Breast epithelium (tissue), 4 donors: ENCODE measurements around the gene SMARCAL1. TPM values are rescaled to one million over a fixed set of nuclear protein-coding genes. Genes with fewer than 3 reads are reported as not detected.

ENCODE experiments used
- DNase-seq, 2 donors: peaks; one replicate each; pipeline ENCODE4 v3.0.0-alpha.2; 2019; ENCODE audit warnings: low spot score in 2 of 2
- H3K27ac ChIP-seq, 2 donors: fragments of 200-600 bp; sonication (generic) in 1 of 2; one replicate each; pipeline ENCODE4 v1.5.1; 2016 to 2019; ENCODE audit warnings: mild to moderate bottlenecking in 1 of 2
- H3K27me3 ChIP-seq, 2 donors: fragments of 200-600 bp; sonication (generic) in 1 of 2; one replicate each; pipeline versions ENCODE4 v1.5.1 to v1.6.0; 2017 to 2019; ENCODE audit warnings: control low read depth in 1 of 2, mild to moderate bottlenecking in 1 of 2
- H3K36me3 ChIP-seq: fragments of 200-600 bp; one replicate; pipeline ENCODE4 v1.5.1; 2019
- H3K4me1 ChIP-seq, 2 donors: fragments of 200-600 bp; sonication (generic); one replicate each; pipeline ENCODE4 v1.5.1; 2016 to 2019; ENCODE audit warnings: control low read depth in 1 of 2
- H3K4me3 ChIP-seq, 3 donors: fragments of 200-600 bp; sonication (generic); 1 replicate in 2 of 3; 2 replicates in 1 of 3; pipeline ENCODE4 v1.5.1; 2016 to 2019; ENCODE audit warnings: mild to moderate bottlenecking in 3 of 3, moderate library complexity in 2 of 3
- H3K9me3 ChIP-seq, 2 donors: fragments of 200-600 bp; sonication (generic) in 1 of 2; one replicate each; pipeline ENCODE4 v1.5.1; 2016 to 2019; ENCODE audit warnings: control low read depth in 1 of 2
- CTCF ChIP-seq, 3 donors: fragments of 450-650 bp; IDR thresholded peaks; one replicate each; pipeline ENCODE4 v1.5.1; 2016 to 2017; ENCODE audit warnings: antibody characterized with exemption in 3 of 3, mild to moderate bottlenecking in 3 of 3, moderate library complexity in 3 of 3
- POLR2A ChIP-seq: fragments of 450-650 bp; IDR thresholded peaks from one replicate; pipeline ENCODE4 v1.6.1; 2016; ENCODE audit warnings: antibody characterized with exemption, mild to moderate bottlenecking, moderate library complexity
- POLR2AphosphoS5 ChIP-seq, 3 donors: sonication (generic); formaldehyde crosslinking; IDR thresholded peaks; one replicate each; pipeline ENCODE4 v1.6.1; 2017; ENCODE audit warnings: antibody characterized with exemption in 3 of 3
- intact Hi-C: fragments of 100-400 bp; cut with DNase I; formaldehyde crosslinking; loops from one replicate; pipeline ENCODE4 v1.15.1; 2023; ENCODE audit warnings: low total_unique reads
- total RNA-seq, 3 donors: library from RNA; depleted of rRNA; stranded (reverse); fragments of >200 nt; gene quantifications; one replicate each; pipeline ENCODE4 v1.1.0, GENCODE V29; 2016

Gene SMARCAL1
- total RNA-seq, 3 donors from 2014 or later = 12.0 to 28.1 (median 20.6) TPM

DNA sequence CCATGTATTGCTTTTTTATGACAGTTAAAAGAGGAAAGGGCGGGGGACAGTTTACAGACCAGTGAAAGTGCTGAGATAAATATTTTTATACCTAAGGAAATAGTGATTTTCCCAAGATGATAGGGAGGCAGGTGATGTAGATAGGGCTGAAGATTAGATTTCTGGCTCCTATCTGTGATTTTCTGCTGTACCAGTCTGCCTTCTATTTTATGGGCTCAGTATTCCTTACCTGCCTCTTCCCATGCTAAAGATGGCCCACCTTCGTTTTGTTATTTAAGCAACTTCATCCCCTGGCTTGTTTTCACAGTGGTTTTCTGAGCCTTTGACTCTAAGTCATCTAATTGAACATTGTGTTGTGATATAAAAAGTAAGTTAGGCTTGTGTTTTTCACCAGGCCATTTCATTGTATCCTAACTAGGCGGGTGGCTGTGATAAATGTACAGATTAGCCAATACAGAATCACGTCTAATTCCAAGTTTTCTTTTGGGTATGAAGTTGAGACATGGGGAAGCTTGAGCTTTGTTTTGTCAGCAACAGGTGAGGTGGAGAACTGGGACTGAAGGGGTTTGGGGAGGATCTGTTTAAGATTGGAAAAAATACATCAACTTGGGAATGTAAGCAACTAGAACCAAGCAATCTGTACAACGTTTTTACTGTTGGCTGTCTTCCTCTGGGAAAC is 91.6 kb downstream of the SMARCAL1 start:
- intact Hi-C loops = no loop called here

DNA sequence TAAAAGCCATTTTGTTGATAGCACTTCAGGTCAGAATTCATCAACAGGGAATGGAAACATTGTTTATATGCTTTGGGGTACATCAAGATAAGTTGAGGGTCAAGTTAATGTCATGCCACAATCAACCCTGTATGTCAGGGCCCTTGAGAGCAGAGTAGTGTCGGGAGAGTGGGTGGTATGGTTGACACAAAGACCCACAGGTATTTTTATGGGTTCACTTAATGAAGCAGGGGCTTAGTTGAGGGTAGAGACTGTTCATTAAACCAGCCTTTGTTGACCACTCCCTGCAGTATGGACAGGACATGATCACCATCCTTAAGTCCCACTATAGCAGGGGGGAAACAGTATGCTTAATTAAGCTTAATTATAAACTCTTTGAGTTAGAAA is 92.1 kb downstream of the SMARCAL1 start:
- H3K9me3 ChIP-seq = no peaks in the 10 kb centered on the region
- DNase-seq = no peak
- no peak overlapping the region for H3K4me3 ChIP-seq
- H3K27ac ChIP-seq = no peak overlapping the region
- intact Hi-C loops = no loop called here
- no peaks in the 10 kb centered on the region for H3K27me3 ChIP-seq
- no peaks in the 10 kb centered on the region for H3K36me3 ChIP-seq
- TF ChIP-seq POLR2A = no peak
- no peak for TF ChIP-seq POLR2AphosphoS5 (IDR thresholded peaks at IDR 0.05)
- TF ChIP-seq CTCF (IDR thresholded peaks at IDR 0.05) = no peak
- H3K4me1 ChIP-seq = peaks cover 0 to 8% of the 10 kb centered on the region in 2 donors

More for the DNA sequence above, 91.6 kb downstream of the SMARCAL1 start:
- Histone ChIP-seq H3K36me3 (no peaks in the 10 kb centered on the region), H3K27me3 (no peaks in the 10 kb centered on the region), H3K4me1 (peaks cover 0 to 8% of the 10 kb centered on the region in 2 donors), H3K27ac (no peak overlapping the region), H3K9me3 (no peaks in the 10 kb centered on the region), H3K4me3 (no peak overlapping the region)
- TF ChIP-seq POLR2A = no peak
- TF ChIP-seq POLR2AphosphoS5 (IDR thresholded peaks at IDR 0.05) = no peak
- no peak for TF ChIP-seq CTCF (IDR thresholded peaks at IDR 0.05)
- DNase-seq = no peak

DNA sequence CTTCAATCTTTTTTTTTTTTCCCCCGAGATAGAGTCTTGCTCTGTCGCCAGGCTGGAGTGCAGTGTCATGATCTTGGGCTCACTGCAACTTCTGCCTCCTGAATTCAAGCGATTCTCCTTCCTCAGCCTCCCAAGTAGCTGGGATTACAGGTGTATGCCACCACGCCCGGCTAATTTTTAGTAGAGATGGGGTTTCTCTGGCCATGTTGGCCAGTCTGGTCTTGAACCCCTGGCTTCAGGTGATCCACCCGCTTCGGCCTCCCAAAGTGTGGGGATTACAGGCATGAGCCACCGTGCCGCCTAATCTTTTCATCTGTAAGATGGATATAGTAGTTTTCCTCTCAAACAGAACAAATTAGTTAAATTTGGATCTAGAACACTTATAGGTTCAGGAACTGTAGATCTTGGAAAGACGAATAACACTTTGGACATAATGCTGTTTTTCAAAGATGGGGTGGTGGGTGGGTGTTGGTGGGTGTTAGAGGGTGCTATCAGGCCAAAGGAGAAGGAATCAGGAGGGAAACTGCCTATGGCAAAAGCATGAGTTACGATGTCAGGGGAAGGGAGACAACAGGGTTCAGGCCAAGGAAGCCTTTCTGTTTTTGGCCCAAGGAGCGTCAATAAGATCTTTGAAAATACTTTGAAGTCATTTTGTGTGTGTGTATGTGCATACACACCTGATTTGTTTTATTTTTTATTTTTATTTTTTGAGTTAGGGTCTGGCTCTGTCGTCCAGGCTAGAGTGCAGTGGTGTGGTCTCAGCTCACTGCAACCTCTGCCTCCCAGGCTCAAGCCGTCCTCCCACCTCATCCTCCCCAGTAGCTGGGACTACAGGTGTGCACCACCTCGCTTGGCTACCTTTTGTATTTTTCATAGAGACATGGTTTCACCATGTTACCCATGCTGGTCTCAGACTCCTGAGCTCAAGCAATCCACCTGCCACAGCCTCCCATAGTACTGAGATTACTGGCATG is 93.1 kb downstream of the SMARCAL1 start:
- DNase-seq = no peak
- no peak overlapping the region for H3K27ac ChIP-seq
- intact Hi-C loops = no loop called here
- H3K4me3 ChIP-seq = no peak overlapping the region
- peaks cover 0 to 3% of the 10 kb centered on the region in 2 donors for H3K4me1 ChIP-seq
- H3K36me3 ChIP-seq = no peaks in the 10 kb centered on the region
- H3K9me3 ChIP-seq = no peaks in the 10 kb centered on the region
- H3K27me3 ChIP-seq = no peaks in the 10 kb centered on the region
- TF ChIP-seq CTCF (IDR thresholded peaks at IDR 0.05) = no peak
- TF ChIP-seq POLR2AphosphoS5 (IDR thresholded peaks at IDR 0.05) = no peak
- no peak for TF ChIP-seq POLR2A

DNA sequence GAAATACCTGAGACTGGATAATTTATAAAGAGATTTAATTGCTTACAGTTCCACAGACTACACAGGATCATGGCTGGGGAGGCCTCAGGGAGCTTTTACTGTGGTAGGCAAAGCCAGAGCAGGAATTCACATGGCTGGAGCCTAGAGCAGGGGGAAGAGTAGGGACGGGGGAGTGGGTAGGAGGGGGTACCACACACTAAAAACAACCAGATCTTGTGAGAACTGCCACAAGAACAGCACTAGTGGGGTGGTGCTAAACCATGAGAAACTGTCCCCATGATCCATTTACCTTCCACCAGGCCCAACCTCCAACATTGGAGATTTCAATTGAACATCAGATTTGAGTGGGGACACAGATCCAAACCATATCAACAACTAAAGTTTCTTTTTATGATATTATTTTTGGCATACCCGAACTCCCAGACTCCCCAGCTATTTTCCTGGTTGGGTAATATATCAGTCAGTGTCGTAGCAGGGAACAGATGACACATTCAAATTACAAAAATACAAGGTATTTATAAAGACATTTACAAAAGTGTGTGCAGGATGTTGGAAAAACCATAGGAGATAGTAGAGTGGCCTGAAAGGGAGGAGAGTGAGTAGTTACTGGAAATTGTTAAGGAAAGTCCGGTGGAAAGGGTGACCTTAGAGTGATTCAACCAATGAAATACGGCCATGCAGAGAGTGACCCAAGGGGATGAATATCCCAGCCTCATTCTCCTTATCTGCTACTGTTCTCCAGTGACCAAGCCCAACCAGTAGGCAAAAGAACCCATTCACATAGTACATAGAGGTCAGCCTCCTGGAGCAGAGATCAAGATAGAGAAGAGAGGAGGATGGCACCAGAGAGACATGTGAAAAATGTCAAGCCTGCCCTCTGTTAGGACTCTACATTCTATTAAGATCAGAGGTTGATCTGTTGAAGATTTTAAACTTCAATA is 95.2 kb downstream of the SMARCAL1 start:
- intact Hi-C loops = no loop called here
- H3K4me1 ChIP-seq = no peaks in the 10 kb centered on the region
- H3K36me3 ChIP-seq = no peaks in the 10 kb centered on the region
- no peak for DNase-seq
- no peak for TF ChIP-seq POLR2AphosphoS5 (IDR thresholded peaks at IDR 0.05)
- TF ChIP-seq CTCF (IDR thresholded peaks at IDR 0.05) = no peak
- TF ChIP-seq POLR2A = no peak
- no peak overlapping the region for H3K27ac ChIP-seq
- H3K9me3 ChIP-seq = no peaks in the 10 kb centered on the region
- no peaks in the 10 kb centered on the region for H3K27me3 ChIP-seq
- H3K4me3 ChIP-seq = no peak overlapping the region
